Measurements from ENCODE around the gene VEGFA.

- TF ChIP-seq POLR2A (IDR thresholded peaks at IDR 0.05) (peak in 1 of 4 donors; percentile 9), EP300 (IDR thresholded peaks at IDR 0.05) (peak in 1 of 4 donors; percentile 63), POLR2AphosphoS5 (IDR thresholded peaks at IDR 0.05) (peak in 1 of 2 donors; percentile 37)
- TF ChIP-seq, protein P1, sequence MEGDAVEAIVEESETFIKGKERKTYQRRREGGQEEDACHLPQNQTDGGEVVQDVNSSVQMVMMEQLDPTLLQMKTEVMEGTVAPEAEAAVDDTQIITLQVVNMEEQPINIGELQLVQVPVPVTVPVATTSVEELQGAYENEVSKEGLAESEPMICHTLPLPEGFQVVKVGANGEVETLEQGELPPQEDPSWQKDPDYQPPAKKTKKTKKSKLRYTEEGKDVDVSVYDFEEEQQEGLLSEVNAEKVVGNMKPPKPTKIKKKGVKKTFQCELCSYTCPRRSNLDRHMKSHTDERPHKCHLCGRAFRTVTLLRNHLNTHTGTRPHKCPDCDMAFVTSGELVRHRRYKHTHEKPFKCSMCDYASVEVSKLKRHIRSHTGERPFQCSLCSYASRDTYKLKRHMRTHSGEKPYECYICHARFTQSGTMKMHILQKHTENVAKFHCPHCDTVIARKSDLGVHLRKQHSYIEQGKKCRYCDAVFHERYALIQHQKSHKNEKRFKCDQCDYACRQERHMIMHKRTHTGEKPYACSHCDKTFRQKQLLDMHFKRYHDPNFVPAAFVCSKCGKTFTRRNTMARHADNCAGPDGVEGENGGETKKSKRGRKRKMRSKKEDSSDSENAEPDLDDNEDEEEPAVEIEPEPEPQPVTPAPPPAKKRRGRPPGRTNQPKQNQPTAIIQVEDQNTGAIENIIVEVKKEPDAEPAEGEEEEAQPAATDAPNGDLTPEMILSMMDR (IDR thresholded peaks at IDR 0.05), result peak in 1 of 6 experiments; percentile 2
These were observed 54.1 kb downstream of the VEGFA start for GRCh38 chr6:43823879-43824702.
